ENCODE measurements around the gene CDH22.

CDH22 gene

DNA sequence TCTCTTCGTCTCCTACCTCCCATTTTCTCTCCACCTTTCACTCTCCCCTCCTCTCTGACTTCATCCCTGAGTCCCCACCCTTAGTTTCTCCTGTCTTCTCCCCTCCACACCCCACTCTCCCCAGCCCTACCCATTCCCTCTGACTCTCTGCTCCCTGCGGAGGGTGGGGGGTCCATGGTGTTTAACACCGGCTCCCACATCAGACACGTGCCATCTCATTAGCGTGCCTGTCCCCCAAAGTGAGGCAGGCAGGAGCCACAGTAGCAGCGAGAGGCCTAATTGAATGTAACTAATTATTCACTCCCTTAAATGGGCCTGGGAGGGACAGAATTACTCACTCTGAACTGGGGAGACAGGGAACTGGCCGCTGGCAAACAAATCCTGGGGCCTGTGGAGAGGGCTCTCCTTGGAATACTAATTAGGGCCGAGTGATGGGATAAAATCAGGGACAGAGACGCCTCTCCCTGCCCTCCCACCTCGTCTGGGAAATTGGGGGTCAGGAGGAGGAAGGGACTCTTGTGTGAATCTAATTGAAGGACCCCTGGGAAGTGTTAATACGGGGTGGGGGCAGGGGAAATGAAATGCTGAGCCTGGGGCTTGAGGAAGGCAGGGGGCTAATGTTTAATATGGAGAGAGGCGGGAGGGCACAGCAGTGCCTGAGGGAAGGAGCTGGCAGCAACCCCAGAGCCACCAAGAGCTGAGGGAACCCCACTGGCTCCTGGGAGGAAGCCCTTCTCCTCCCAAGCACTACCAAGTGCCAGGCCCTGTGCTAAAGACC lies 172.3 kb downstream of the CDH22 start:
- Mint-ChIP-seq H3K36me3 (no peaks in the 10 kb centered on the region), H3K27me3 (peaks cover 56% of the 10 kb centered on the region), H3K27ac (no peak overlapping the region), H3K4me1 (peaks cover 47% of the 10 kb centered on the region), H3K9me3 (no peaks in the 10 kb centered on the region), H3K4me3 (no peak overlapping the region)
- ATAC-seq, result no peak

GRCh38 chr20:46134716-46135115 lies 173.6 kb downstream of the CDH22 start:
- no peak overlapping the region for H3K27ac Mint-ChIP-seq
- H3K27me3 Mint-ChIP-seq, result peaks cover 44% of the 10 kb centered on the region
- no peak overlapping the region for H3K4me3 Mint-ChIP-seq
- H3K4me1 Mint-ChIP-seq, result peaks cover 53% of the 10 kb centered on the region
- no peaks in the 10 kb centered on the region for H3K9me3 Mint-ChIP-seq
- no peaks in the 10 kb centered on the region for H3K36me3 Mint-ChIP-seq
- no peak for ATAC-seq

DNA sequence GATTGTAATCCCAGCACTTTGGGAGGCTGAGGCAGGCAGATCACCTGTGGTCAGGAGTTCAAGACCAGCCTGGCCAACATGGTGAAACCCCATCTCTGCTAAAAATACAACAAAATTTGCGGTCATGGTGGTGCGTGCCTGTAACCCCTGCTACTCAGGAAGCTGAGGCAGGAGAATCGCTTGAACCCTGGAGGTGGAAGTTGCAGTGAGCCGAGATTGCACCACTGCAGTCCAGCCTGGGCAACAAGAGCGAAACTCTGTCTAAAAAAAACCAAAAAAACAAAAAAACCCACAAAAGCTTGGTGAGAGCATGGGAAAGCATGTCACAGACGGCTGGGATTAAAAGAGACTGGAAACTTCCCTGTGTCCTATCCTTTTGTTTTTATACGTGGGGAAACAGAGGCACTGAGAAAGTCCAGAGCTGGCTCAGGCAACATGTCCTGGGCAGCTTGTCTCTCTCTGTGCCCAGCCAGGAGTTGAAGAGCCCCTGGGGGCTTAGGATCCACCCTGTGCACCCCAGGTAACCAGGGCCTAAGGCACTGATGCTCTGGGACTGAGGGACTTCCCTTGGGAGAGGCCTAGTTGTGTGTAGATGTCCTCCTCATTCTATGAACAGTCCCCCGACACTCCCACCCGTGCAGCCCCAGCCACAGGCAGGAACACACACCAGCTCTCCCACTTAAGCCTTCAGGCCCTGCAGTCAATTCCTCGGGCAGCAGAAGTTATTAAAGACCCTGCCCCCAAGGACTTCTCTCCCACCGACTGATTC lies 174.2 kb downstream of the CDH22 start:
- Mint-ChIP-seq H3K9me3 (no peaks in the 10 kb centered on the region), H3K4me1 (peaks cover 55% of the 10 kb centered on the region), H3K27me3 (peaks cover 38% of the 10 kb centered on the region), H3K36me3 (peaks cover 1% of the 10 kb centered on the region), H3K27ac (no peak overlapping the region), H3K4me3 (no peak overlapping the region)
- ATAC-seq, result no peak

DNA sequence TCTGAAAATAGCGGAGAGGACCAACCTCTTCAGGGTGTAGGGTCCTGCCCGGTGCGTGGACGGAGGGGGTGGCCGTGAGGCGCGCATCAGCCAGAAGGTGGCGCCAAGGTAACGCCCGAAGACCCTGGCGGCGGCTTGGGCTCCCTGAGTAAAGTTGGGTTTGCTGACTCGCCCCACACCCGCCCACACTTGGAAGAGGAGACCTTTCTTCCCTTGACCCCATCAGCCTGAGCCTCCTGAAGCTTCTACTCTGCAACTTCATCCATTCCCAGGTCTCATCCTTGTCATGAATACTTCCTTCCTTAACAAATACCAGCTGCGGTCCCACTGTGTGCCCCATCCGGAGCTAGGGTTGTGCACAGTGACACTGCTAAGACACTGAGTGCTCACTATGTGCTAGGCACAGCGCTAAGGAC lies 175.6 kb downstream of the CDH22 start:
- H3K27ac Mint-ChIP-seq, result no peak overlapping the region
- ATAC-seq, result peak; percentile 84
- peaks cover 69% of the 10 kb centered on the region for H3K4me1 Mint-ChIP-seq
- no peak overlapping the region for H3K4me3 Mint-ChIP-seq
- no peaks in the 10 kb centered on the region for H3K9me3 Mint-ChIP-seq
- peaks cover 15% of the 10 kb centered on the region for H3K36me3 Mint-ChIP-seq
- peaks cover 29% of the 10 kb centered on the region for H3K27me3 Mint-ChIP-seq

GRCh38 chr20:46131396-46131795 lies 176.9 kb downstream of the CDH22 start:
- peaks cover 25% of the 10 kb centered on the region for H3K36me3 Mint-ChIP-seq
- peaks cover 19% of the 10 kb centered on the region for H3K27me3 Mint-ChIP-seq
- H3K4me1 Mint-ChIP-seq, result peaks cover 73% of the 10 kb centered on the region
- H3K27ac Mint-ChIP-seq, result peak overlapping the region; percentile 73
- H3K4me3 Mint-ChIP-seq, result no peak overlapping the region
- no peak for ATAC-seq
- H3K9me3 Mint-ChIP-seq, result no peaks in the 10 kb centered on the region

DNA sequence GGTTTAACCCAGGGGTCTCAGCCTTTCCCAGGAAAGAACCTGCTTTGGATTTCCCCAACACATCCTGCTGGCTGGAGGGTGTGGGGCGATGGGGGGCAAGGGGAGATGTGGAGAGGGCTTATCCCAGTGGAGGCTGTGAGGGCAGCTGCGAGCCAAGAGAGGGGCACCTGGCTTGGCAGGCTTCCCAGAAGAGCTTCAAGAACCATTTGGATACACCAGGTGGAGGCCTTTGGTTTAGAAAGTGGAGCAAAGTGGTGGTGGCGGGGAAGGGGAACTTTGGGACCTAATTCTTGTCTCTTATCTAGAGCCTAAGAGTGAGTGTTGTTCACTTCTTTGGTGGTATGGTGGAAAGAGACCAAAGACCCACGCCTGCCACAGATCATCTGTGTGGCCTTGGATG lies 177.8 kb downstream of the CDH22 start:
- peaks cover 73% of the 10 kb centered on the region for H3K4me1 Mint-ChIP-seq
- H3K9me3 Mint-ChIP-seq, result no peaks in the 10 kb centered on the region
- peaks cover 10% of the 10 kb centered on the region for H3K27me3 Mint-ChIP-seq

DNA sequence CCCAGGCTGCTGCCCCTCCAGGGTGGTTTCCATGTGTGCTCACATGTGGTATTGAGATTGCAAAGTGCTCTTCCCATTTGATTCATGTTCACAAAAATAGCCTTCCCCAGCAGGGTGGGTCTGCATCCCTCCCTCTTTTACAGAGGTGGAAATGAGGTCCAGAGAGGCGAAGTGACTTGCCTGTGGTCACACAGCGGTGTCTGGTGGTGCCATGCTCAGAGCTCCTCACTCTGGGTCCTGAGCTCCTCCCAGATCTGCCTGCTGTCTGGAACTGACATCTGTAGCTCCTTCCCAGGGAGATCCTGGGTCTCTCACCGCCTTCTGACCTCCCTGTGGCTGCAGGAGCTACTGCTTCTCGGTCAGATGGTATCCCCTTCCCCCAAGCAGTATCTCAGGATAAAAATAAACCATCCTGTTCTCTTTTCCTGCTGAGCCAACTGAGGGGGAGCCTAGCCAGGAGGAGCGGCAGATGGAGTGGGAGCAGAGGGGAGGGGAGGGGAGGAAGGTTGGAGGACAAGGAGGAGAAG lies 178.3 kb downstream of the CDH22 start:
- Mint-ChIP-seq H3K9me3 (no peaks in the 10 kb centered on the region), H3K27ac (peak overlapping the region; percentile 73), H3K36me3 (peaks cover 38% of the 10 kb centered on the region), H3K4me1 (peaks cover 77% of the 10 kb centered on the region), H3K27me3 (peaks cover 7% of the 10 kb centered on the region), H3K4me3 (peak overlapping the region; percentile 39)
- peak; percentile 54 for ATAC-seq

More for the DNA sequence above, 177.8 kb downstream of the CDH22 start:
- no peak overlapping the region for H3K4me3 Mint-ChIP-seq
- peak overlapping the region; percentile 73 for H3K27ac Mint-ChIP-seq
- H3K36me3 Mint-ChIP-seq, result peaks cover 34% of the 10 kb centered on the region
- peak; percentile 47 for ATAC-seq

DNA sequence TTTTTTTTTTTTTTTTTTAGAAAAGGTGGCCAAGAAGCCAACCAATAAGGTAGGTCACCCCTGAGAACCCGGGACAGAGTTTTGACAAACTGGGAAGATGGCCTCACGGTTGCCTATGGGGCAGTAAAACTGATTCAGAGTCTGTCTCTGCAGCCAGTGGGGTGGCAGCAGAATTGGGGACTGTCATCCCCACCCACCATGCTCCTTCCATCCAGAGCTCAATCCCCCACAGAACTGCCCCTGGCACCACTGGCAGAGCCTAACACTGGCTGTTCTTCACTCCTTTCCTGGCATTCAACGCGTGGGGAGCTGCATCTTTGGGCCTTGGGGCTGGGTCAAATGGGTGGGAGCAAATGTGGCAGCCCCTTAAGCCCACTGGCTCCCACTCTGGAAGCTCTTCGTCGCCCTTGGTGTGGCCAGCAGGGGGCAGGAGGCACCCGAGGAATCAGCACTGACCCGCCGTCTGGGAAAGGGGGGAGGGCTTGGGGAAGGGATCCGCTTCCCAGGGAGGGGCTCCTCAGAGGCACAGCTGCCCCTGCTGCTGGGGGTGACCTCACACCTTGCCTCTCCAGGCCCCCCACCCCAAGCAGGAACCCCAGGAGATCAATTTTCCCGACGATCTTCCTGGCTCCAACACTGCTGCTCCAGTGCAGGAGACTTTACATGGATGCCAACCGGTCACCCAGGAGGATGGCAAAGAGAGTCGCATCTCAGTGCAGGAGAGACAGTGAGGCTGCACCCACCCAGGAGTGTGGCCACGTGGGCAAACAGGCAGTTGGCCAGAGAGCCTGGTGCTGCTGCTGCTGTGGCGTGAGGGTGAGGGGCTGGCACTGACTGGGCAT lies 179.8 kb downstream of the CDH22 start:
- Mint-ChIP-seq H3K4me1 (peaks cover 89% of the 10 kb centered on the region), H3K27ac (no peak overlapping the region), H3K27me3 (no peaks in the 10 kb centered on the region), H3K9me3 (no peaks in the 10 kb centered on the region), H3K36me3 (peaks cover 50% of the 10 kb centered on the region), H3K4me3 (no peak overlapping the region)
- no peak for ATAC-seq

- H3K4me3 Mint-ChIP-seq, result no peak overlapping the region
- no peak for ATAC-seq
- H3K27me3 Mint-ChIP-seq, result no peaks in the 10 kb centered on the region
- H3K4me1 Mint-ChIP-seq, result peaks cover 93% of the 10 kb centered on the region
- peaks cover 57% of the 10 kb centered on the region for H3K36me3 Mint-ChIP-seq
- peak overlapping the region; percentile 35 for H3K27ac Mint-ChIP-seq
- no peaks in the 10 kb centered on the region for H3K9me3 Mint-ChIP-seq
These were observed 180.8 kb downstream of the CDH22 start for GRCh38 chr20:46127396-46128010.

DNA sequence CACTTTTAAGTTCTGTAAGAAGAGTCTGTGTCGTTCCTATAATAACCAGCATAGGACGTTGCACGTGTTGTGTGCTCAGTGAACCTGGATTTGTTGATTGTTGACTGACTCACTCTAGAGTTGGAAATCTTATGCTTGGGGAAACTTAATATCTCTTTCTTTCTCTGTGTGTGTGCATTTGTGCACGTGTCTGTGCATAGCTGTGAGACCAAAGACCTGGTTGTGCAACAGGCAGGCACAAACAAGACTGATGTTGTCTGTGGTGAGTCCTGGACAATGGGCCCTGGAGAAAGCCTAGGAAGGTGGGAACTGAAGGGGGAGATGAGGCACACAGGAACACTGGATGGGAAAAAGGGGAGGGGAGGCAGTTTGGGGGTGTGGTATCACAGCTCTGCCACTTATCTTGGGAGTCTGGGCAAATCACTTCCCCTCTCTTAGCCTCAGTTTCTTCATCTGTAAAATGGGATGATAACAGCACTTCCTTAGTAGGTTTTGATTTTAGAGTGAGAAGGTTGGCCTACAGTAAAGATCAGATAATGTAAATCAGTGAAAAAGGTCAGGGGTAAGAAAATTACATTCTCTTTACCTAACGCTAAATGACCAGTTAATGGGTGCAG lies 181.8 kb downstream of the CDH22 start:
- peaks cover 66% of the 10 kb centered on the region for H3K36me3 Mint-ChIP-seq
- no peaks in the 10 kb centered on the region for H3K27me3 Mint-ChIP-seq
- peak overlapping the region; percentile 23 for H3K27ac Mint-ChIP-seq
- H3K4me3 Mint-ChIP-seq, result no peak overlapping the region
- ATAC-seq, result no peak
- H3K9me3 Mint-ChIP-seq, result no peaks in the 10 kb centered on the region
- peaks cover 93% of the 10 kb centered on the region for H3K4me1 Mint-ChIP-seq
